Mesenteric fat pad (tissue), 1 donor: ENCODE measurements around the gene BHLHE40. TPM values are rescaled to one million over a fixed set of nuclear protein-coding genes. Genes with fewer than 3 reads are reported as not detected.
A peak's percentile ranks its signal among the peaks of the same experiment; 100 is the strongest.

Experiments
- DNase-seq: peaks from one replicate; pipeline ENCODE4 v3.0.0-alpha.2; 2020; ENCODE audit warnings: low spot score
- total RNA-seq: library from RNA; stranded (reverse); fragmentation: NEBNext Ultra II Directional; extraction: Animal tissue kit (Norgen Biotek cat#: 25700); gene quantifications from one replicate; pipeline ENCODE4 v1.2.1, GENCODE V29; 2021
- donor health status: DM: yes; HTN: yes; CAD: no.

BHLHE40 gene
- total RNA-seq, 1 donor from 2014 or later, result 133 TPM

DNA sequence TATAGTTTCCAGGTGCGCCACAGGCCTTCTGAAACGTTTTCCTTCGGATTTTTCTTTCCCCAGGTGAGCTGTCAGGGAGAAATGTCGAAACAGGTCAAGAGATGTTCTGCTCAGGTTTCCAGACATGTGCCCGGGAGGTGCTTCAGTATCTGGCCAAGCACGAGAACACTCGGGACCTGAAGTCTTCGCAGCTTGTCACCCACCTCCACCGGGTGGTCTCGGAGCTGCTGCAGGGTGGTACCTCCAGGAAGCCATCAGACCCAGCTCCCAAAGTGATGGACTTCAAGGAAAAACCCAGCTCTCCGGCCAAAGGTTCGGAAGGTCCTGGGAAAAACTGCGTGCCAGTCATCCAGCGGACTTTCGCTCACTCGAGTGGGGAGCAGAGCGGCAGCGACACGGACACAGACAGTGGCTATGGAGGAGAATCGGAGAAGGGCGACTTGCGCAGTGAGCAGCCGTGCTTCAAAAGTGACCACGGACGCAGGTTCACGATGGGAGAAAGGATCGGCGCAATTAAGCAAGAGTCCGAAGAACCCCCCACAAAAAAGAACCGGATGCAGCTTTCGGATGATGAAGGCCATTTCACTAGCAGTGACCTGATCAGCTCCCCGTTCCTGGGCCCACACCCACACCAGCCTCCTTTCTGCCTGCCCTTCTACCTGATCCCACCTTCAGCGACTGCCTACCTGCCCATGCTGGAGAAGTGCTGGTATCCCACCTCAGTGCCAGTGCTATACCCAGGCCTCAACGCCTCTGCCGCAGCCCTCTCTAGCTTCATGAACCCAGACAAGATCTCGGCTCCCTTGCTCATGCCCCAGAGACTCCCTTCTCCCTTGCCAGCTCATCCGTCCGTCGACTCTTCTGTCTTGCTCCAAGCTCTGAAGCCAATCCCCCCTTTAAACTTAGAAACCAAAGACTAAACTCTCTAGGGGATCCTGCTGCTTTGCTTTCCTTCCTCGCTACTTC, 3.8 kb downstream of the BHLHE40 start:
- no peak for DNase-seq

DNA sequence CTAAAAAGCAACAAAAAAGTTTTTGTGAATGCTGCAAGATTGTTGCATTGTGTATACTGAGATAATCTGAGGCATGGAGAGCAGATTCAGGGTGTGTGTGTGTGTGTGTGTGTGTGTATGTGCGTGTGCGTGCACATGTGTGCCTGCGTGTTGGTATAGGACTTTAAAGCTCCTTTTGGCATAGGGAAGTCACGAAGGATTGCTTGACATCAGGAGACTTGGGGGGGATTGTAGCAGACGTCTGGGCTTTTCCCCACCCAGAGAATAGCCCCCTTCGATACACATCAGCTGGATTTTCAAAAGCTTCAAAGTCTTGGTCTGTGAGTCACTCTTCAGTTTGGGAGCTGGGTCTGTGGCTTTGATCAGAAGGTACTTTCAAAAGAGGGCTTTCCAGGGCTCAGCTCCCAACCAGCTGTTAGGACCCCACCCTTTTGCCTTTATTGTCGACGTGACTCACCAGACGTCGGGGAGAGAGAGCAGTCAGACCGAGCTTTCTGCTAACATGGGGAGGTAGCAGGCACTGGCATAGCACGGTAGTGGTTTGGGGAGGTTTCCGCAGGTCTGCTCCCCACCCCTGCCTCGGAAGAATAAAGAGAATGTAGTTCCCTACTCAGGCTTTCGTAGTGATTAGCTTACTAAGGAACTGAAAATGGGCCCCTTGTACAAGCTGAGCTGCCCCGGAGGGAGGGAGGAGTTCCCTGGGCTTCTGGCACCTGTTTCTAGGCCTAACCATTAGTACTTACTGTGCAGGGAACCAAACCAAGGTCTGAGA, 4.7 kb downstream of the BHLHE40 start:
- no peak for DNase-seq

DNA sequence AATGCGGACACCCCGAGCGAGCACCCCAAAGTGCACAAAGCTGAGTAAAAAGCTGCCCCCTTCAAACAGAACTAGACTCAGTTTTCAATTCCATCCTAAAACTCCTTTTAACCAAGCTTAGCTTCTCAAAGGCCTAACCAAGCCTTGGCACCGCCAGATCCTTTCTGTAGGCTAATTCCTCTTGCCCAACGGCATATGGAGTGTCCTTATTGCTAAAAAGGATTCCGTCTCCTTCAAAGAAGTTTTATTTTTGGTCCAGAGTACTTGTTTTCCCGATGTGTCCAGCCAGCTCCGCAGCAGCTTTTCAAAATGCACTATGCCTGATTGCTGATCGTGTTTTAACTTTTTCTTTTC, 5.3 kb downstream of the BHLHE40 start:
- no peak for DNase-seq

DNA sequence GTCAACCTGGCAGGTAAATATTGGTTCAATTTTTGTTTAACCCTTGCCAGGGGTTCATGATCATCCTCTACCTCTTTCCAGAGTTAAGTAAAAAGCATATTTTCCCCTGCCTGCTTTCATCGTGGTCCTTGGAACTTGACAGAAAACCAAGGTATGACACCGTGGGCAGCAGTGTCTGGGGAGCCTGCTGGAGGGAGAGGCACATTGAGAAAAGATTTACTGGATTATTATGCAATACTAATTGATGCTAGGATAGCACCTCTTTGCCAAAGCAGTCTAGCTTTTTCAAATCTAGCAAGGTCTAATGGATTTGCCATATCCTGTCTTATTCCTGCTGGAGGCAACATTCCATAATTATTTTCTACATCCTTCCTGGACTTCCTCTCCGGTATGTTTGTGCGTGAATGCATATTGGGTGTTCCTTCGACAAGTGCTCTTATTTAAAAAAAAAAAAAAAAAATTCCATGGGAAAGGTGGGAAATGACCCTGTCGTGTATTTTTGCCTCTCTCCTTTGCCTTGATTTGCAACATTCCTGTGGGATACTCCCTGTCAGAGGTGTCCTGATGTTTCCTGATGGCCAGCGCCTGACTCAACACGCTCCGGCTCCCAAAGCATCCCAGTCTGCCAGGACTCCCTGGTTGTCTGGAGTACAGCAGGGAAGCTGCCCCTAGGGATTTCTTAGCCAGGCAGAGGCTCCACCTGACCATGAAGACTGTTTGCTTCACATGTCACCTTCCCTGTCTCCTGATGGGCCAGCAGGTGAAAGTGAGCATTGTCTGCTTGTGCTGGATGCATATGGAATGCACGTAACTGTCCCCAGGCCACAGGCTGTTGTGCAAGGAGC, 6.3 kb downstream of the BHLHE40 start:
- DNase-seq, result no peak

DNA sequence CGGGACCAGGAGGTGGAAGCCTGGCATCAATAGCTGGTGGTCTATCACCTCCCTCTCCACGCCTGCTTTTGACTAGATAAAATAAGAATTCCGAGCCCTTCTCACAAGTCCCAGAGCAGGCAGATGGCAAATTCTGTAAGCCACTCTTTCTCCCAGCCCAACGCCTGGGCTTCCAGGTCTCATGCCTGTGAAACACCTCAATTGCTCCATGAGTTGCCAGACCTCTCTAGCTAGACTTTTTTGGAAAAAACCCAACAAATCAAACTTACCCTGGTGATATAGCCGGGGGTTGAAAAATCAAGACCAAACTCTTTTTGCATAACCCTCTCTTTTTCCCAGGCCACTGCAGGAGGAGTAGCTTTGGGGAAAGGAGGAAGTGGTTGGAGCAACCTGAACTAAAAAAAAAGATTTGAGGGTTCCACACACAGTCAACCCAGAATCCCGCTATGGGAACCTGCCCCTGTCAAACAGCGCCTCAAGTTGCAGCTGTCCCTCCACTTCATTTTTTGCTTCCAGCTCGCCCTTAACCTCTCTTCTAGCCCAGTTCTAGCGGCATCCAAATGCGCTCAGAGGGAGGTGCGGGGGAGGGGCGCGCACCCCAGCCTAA, 7.0 kb downstream of the BHLHE40 start:
- DNase-seq, result no peak

DNA sequence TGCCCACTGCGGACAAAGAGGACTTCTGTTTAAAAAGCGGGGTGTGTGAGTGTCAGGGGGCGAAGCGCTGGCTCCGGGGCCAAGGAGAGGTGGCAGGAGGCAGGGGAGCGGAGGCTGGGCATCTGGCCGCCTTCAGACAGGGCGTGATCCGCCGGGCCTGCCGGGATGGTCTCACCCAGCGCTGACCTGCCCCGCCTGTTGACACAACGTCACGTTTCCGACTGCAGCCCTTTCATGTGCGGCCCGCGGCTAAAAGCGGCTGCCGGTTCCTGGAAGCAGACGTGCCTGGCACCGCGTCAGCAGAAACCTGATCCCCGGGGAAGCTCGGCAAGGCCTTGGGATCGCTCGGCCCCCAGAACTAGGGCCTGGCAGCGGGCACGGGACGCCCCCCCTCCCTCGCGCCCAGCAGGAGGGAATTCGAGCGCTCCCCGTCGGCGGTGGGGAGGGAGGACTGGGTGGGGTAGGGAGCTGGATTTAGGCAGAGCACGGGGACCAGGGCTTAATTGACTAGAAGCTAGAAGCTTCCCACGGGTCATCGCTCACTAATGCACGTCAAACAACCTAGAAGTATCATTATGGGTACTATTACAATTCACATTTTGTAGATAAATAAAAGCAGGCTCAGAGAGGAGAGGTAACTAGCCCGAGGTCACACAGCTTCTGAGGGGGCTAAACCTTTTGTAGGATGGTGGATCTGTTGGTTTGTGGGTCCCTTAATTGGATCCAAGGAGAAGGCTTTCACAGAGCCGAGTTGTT, 7.7 kb downstream of the BHLHE40 start:
- peak; percentile 99 for DNase-seq

DNA sequence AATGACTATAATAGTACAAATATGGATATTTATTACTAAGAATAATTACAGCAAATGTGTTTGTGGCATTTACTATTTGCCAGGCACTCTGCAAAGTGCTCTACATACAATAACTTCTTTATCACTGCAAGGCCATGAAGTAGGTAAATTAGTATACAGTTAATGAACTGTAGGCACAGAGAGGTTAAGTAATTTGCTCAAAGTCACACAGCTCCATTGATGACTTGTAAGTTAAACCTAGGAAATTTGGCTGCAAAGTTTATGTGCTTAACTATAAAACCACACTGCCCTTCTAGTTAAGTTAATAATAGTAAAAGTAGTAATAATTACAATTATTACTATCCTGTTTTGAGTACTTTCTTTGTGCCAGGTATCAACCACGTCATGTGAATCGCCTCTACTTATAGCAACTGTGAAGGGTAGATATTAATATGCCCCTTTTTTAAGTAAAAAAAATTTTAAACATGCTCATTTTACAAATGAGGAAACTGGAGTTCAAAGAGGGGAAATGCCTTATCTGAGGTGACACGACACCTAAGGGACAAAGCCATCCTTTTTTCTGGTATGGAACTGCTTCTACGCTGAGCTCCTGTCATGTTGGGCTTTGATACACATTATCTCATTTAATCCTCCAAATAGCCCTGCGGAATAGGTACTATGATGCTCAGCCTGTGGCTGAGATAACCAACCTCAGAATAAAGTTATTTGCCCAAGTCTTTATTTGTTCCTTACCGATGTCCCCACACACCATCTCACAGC, 8.5 kb downstream of the BHLHE40 start:
- DNase-seq, result no peak

DNA sequence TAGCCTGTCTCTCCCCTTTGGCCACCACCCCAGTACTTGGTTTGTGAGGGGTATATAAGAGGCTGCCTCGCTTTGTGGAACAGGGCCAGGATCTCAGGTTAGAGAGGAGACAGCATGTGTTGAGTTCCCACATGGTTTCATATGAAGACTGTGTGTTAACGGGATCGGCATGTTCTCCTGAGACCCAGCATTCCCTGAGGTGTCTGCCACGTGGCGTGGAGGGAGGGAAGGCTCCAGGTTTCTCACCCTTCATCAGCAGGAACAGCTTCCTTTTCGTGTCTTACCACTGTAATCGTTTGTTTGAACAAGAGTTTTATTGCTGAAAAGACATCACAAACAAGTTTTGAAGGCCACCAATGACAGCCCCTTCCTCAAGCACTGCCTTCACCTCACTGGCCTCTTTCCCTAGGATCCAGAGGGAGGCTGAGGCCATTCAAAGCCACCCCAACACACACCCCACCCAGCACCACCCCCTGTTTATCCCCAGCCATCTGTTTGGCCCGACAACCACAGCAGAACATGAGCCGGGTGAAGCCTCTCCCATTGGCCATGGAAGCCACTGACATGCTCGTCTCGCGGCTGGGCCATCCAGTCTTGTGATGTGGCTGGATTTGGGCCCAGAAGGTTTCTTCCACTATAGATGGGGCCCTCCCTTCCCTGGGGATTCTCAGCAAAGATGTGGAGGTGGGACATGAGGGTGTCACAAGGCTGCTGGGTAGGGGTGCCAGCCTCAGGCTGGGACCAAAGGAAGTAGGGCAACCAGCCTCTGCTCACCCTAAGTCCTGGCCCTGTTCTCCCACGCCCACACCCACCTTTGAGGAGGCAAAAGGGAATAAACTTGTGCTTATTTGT, 10.0 kb downstream of the BHLHE40 start:
- DNase-seq, result no peak

DNA sequence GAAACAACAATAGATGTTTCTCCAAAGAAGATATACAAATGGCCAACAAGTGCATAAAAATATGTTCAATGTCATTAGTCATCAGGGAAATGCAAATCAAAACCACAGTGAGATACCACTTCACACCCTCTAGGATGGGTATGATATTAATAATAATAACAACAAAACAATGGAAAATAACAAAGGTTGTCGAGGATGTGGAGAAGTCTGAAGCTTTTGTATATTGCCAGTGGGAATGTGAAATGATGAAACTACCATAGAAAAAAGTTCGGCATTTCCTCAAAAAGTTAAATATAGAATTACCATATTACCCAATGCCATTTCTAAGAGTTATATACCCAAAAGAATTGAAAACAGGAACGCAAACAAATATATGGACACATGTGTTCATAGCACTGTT, 10.8 kb downstream of the BHLHE40 start:
- DNase-seq, result no peak

DNA sequence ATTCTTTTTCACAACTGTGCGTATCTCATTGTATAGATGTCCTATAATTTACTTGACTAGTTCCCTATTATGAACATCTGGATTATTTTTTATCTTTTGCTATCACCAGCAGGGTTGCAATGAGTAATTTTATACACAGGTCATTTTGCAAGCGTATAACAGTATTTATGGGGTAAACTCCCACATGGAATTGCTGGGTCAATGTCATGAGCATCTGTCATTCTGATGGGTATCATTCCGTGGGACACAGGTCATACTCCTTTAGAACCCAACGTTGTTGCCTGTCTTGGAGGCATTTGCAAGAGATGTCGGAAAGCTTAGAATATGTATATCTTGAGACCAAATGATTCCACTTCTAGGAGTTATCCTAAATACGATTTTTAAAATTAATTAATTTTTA, 12.9 kb downstream of the BHLHE40 start:
- no peak for DNase-seq

DNA sequence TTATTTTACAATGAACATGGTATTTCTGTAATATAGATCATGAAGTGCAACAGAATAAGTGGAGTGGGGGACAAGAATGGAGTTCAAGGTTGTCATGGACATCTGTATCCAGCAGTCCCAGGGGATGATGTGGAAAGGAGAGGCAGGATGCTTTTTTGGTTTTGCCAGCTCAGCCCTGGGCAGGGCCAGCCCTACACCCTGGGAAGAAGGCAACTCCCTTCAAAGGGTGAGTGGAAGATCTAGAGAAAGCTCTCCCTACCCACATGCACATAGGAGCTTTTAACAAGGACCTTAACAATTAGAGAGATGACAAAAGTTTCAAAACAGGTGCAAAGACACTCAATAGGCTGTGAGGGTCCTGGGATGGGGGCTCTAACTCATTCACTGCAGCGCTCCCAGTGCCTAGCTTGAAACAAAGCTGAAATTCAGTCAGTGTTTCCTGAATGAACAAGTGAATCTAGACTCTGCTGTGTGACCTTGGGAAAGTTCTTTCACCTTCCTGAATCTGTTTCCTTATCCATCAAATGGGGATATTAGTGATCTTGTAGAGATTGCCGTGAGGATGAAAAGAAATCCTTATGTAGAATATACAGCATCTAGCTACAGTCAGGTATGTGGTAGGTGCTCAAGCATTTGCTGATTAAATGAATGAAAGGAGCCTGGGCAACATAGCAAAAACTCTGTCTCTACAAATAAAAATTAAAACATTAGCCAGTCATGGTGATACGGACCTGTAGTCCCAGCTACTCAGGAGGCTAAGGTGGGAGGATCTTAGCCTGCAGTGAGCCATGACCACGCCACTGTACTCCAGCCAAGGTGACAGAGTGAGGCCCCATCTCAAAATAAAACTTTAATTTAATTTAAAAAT, 14.3 kb downstream of the BHLHE40 start:
- no peak for DNase-seq

DNA sequence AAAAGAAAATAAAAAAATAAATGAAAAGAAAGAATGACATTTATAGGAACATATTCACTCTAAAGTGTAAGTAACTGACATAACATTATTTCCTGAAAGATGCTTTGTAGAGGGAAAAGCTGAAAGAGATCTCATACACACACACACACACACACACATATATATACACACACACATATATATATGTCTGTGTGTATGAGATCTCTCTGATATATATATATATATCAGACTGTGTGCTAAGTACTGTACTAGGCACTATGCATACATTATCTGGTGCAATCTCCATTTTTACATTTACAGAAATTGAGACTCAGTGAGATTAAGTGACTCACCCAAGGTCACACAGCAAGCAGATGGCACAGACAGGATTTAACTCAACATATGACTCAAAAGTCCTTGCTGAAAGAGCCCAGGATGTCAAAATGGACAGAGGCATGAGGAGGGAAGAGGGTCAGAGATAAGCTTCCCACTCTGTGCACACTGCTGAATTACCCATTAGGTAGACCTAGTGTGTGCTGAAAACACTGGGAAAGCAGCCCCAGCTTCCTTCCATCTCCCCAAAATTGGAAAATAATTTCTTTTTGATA, 15.0 kb downstream of the BHLHE40 start:
- DNase-seq, result no peak

DNA sequence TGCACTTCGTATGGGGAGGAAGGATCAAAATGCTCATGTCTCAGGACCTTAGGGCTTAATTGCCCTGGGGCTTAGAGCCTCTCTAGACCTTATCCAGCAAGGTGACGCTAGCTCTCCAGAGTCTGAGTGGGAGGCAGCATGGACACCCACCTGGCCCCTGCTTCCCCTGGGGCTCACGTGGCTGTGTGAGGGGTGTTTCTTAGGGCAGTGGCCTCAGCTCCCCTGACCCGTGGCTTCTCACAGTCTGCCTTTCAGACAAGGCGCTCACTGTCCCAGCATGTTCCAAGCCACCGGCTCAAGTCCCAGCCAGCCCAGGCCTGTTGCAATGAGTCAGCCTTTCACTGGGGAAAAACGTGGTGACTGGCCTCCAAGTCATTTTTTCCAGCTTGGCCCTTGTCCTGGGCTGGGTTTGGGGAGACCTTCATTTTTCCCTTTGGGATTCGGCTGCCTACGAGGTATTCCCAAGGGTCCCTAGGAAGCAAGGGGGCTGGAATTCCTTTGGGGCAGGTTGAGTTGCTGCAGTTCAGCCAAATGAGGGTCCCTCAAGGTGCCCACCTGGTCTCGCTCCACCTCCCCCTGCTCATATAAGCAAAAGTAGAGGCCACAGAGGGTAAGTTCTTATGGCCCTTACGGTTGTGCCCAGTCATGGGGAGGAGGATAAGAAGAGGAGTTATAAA, 15.7 kb downstream of the BHLHE40 start:
- DNase-seq, result no peak

DNA sequence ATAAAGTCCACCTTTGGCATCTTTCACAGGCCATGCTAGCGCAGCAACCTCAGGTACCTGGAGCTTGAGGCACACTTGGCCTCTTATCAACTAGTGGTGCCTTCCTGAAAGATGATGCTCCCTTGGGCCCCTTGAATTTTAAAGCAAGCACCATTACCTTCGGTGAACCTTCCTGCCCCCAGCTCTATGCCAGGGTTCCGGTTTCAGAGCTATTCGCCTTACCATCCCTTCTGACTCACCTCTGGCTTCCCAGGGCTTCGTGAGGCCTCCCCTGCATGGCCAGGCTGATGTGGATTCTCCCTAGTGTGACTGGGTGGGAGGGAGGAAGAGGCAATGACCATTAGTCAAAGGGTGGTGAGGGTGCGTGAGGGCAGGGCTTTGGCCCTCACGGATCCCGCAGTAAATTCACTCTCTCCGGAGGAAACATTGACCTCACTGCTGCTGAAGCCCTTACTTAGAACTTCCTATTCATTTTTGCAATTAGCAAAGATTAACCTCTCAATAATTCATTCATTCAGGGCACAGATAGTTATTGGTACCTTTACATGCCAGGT, 16.3 kb downstream of the BHLHE40 start:
- no peak for DNase-seq

DNA sequence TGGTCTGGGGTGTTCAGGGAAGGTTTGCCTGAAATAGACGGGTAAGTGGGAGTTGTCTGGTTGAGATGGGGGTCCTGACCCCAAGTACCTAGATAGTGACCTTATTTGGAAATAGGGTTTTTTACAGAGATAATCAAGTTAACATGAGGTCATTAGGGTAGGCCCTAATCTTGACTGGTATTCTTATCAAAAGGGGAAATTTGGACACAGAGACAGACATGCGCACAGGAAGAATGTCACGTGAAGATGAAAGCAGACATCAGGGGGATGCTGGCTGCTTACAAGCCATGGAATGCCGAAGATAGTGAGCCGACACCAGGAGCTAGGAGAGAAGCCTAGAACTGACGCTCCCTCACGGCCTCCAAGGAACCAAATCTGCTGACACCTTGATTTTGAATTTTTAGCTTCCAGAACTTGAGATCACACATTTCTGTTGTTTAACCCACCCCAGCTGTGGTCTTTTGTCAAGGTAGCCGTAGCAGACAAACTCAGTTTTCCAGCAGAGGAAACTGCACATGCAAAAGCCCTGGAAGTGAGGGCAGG, 17.1 kb downstream of the BHLHE40 start:
- DNase-seq, result no peak

DNA sequence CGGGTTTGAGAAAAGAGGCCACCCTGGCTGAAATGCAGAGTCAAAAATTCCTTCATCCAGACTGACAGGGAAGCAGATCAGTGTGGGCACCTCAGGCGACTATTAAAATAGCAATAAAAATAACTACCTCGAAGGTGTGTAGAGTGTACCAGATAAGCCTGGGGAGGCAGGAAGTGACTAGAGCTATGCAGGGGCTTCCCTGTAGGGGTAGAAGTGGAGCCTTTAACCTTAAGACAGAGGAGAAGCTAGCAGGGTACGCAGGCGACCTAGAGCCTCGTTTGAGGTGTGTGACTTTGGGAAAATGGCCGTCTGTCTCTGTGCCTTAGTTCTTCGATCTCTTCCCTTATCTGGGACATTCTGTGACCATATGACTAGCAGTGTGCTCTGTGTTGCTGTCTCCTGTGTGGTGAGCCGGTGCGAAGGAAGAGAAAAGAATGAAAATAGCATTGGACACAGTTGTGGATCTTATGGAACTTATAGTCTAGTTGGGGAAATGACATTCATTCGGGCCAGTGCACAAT, 17.6 kb downstream of the BHLHE40 start:
- DNase-seq, result no peak
